OCI-LY1 (cell line): ENCODE data around the gene BAZ2A.

Experiments
- EZH2 ChIP-seq: fragments of 200-600 bp; sonication (generic), shearing (Covaris generic); IDR thresholded peaks from 2 replicates; pipeline ENCODE4 v1.8.0; 2017; ENCODE audit warnings: borderline replicate concordance, mixed run types, mild to moderate bottlenecking, antibody characterized with exemption, low read length, moderate library complexity, mixed read lengths
- TF ChIP-seq, protein P1 (sequence below): fragments of 200-600 bp; sonication (generic), shearing (Covaris generic); IDR thresholded peaks from 2 replicates; pipeline ENCODE4 v1.5.1; 2017; ENCODE audit warnings: mild to moderate bottlenecking, antibody characterized with exemption, low read length, moderate library complexity, mixed read lengths

DNA sequence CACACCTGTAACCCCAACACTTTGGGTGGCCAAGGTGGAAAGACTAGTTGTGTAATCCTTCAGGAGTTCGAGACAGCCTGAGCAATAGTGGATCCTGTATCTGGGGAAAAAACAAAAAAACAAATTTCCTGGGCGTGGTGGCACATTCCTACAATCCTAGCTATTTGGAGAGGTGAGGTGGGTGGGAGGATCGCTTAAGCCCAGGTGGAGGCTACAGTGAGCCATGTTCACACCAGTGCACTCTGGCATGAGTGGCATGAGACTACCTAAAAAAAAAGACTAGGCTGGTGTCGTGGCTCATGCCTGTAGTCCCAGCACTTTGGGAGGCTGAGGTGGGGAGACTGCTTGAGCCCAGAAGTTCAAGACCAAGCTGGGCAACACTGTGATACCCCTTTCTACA lies 40.7 kb upstream of the BAZ2A start:
- TF ChIP-seq, protein P1, sequence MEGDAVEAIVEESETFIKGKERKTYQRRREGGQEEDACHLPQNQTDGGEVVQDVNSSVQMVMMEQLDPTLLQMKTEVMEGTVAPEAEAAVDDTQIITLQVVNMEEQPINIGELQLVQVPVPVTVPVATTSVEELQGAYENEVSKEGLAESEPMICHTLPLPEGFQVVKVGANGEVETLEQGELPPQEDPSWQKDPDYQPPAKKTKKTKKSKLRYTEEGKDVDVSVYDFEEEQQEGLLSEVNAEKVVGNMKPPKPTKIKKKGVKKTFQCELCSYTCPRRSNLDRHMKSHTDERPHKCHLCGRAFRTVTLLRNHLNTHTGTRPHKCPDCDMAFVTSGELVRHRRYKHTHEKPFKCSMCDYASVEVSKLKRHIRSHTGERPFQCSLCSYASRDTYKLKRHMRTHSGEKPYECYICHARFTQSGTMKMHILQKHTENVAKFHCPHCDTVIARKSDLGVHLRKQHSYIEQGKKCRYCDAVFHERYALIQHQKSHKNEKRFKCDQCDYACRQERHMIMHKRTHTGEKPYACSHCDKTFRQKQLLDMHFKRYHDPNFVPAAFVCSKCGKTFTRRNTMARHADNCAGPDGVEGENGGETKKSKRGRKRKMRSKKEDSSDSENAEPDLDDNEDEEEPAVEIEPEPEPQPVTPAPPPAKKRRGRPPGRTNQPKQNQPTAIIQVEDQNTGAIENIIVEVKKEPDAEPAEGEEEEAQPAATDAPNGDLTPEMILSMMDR = no peak
- no peak for TF ChIP-seq EZH2
